BJ (cell line): ENCODE data around the gene RASEF. TPM values are rescaled to one million over a fixed set of nuclear protein-coding genes. Genes with fewer than 3 reads are reported as not detected.

ENCODE experiments used
- CTCF ChIA-PET: fragments of 350-600 bp; formaldehyde crosslinking; extraction: SDS; loops from one replicate; lab custom pipeline; 2021; ENCODE audit warnings: antibody characterized with exemption, inconsistent platforms; lab: Yijun Ruan, JAX
- POLR2A ChIA-PET: fragments of 300-600 bp; sonication (Branson Sonifier 250); formaldehyde crosslinking; extraction: SDS; loops from one replicate; lab custom pipeline; 2021; ENCODE audit warnings: antibody characterized with exemption; lab: Charles Lee
- DNase-seq: peaks from one replicate; pipeline ENCODE4 v3.0.0-alpha.2; 2011; ENCODE audit warnings: low read depth
- H3K27me3 ChIP-seq: 2 replicates; pipeline ENCODE4 v1.6.0; 2011; ENCODE audit warnings: low read length; ENCODE audit not compliant: control insufficient read depth, insufficient read depth
- H3K36me3 ChIP-seq: 2 replicates; pipeline ENCODE4 v1.5.1; 2011; ENCODE audit warnings: low read length; ENCODE audit not compliant: control insufficient read depth, insufficient read depth
- H3K4me3 ChIP-seq: 2 replicates; pipeline ENCODE4 v1.5.1; 2011; ENCODE audit warnings: low read depth, mild to moderate bottlenecking, control low read depth, low read length
- polyA plus RNA-seq: library from polyadenylated mRNA; depleted of rRNA; stranded (reverse); fragments of >200 nt; gene quantifications from 2 replicates; pipeline ENCODE4 v1.2.3, GENCODE V29; 2011
- TF ChIP-seq, protein P1 (sequence below): IDR thresholded peaks from 2 replicates; pipeline ENCODE4 v1.5.1; 2011; ENCODE audit warnings: low read depth, mild to moderate bottlenecking, control low read depth, inconsistent platforms, low read length, moderate library complexity; ENCODE audit not compliant: insufficient read depth

The RASEF gene
- polyA plus RNA-seq, 1 experiment = not detected

DNA sequence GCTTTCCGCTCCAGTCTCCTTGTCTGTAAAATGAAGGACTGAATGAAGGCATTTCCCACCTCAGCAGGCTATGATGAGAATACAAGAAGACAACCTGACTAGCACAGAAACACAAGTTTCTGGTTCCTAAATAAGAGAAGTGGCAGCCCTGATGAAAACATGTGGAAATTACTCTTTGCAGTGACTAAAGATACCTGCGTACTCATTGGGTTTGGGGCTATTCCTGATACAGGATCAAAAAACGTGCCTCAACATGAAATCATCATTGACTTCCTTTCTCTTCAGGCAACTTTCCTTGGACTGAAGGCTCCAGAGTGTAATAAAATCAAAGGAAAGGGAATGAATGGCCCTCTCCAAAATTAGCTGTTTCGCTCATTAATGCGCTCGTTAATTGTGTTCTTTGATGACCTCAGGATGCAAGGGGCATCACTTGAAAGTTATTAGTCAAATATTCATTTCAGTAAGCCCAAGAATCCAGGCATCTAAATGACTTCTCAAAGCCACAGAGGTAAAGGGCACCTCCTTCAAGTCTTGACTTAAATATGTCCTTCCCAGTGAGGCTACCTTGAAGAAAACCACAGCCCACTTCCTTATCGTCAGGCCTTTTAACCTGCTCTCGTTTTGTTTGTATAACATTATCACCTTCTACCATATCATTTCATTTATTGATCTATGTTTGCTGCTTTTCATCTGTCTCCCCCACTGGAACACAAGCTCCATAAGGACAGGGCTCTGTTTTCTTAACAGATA is 68.9 kb downstream of the RASEF start:
- no peak for DNase-seq
- TF ChIP-seq, protein P1, sequence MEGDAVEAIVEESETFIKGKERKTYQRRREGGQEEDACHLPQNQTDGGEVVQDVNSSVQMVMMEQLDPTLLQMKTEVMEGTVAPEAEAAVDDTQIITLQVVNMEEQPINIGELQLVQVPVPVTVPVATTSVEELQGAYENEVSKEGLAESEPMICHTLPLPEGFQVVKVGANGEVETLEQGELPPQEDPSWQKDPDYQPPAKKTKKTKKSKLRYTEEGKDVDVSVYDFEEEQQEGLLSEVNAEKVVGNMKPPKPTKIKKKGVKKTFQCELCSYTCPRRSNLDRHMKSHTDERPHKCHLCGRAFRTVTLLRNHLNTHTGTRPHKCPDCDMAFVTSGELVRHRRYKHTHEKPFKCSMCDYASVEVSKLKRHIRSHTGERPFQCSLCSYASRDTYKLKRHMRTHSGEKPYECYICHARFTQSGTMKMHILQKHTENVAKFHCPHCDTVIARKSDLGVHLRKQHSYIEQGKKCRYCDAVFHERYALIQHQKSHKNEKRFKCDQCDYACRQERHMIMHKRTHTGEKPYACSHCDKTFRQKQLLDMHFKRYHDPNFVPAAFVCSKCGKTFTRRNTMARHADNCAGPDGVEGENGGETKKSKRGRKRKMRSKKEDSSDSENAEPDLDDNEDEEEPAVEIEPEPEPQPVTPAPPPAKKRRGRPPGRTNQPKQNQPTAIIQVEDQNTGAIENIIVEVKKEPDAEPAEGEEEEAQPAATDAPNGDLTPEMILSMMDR = no peak
- H3K36me3 ChIP-seq = no peaks in the 10 kb centered on the region
- no peak overlapping the region for H3K4me3 ChIP-seq
- ChIA-PET POLR2A (no interaction called here), CTCF (no interaction called here)
- no peaks in the 10 kb centered on the region for H3K27me3 ChIP-seq

DNA sequence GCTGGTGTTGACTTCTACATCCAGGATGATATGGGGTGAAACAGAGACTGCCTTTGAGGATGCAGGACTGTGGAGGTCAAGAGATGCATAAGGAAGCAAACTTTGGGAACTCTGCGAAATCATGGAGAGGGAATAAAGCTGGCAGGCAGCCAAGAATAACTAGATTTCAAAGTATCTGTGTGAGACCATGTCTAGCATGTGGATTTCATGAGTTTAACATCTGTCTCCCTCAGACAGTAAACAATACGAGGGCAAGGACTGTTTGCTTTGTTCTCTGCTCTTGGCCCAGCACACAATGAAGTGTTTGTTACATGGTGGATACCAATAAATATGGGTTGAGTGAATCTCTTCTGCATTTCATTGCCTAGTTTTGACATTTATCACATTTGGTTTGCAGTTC is 71.3 kb downstream of the RASEF start:
- no peaks in the 10 kb centered on the region for H3K27me3 ChIP-seq
- H3K36me3 ChIP-seq = no peaks in the 10 kb centered on the region
- TF ChIP-seq, protein P1 = no peak
- ChIA-PET POLR2A (no interaction called here), CTCF (no interaction called here)
- H3K4me3 ChIP-seq = no peak overlapping the region
- DNase-seq = no peak

DNA sequence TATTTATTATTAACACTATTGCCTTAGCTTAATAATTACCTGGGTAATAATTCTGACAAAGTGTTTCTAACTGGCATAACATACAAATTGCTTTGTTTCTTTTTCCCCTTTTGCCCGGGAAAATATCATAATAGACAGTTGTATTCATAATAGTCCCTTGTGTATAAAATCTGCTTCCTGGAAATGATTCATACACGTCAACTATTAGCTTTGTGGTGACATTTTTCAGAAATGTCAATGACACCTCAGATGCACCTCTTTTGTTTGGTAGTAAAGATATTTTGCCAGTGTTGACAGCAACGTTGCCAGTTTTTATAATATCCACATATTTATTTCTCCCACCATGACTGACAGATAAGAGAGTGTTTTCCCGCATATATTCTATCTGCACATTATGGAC is 73.0 kb downstream of the RASEF start:
- Histone ChIP-seq H3K36me3 (no peaks in the 10 kb centered on the region), H3K27me3 (no peaks in the 10 kb centered on the region), H3K4me3 (no peak overlapping the region)
- ChIA-PET CTCF (no interaction called here), POLR2A (no interaction called here)
- TF ChIP-seq, protein P1 = no peak
- DNase-seq = no peak

DNA sequence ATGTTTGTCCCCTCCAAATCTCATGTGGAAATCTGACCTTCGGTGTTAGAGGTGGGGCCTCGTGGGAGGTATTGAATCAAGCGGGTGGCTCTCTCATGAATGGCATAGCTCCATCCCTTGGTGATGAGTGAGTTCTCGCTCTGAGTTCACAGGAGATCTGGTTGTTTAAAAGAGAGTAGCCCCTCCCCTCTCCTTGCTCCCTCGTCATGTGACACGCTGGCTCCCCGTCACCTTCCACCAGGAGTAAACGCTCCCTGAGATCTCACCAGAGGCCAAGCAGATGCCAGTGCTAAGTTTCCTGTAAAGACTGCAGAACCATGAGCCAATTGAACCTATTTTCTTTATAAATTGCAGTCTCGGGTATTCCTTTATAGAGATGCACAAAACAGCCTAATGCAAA is 74.5 kb downstream of the RASEF start:
- H3K4me3 ChIP-seq = no peak overlapping the region
- no peak for DNase-seq
- CTCF ChIA-PET = no interaction called here
- POLR2A ChIA-PET = no interaction called here
- TF ChIP-seq, protein P1 = no peak
- H3K27me3 ChIP-seq = no peaks in the 10 kb centered on the region
- H3K36me3 ChIP-seq = no peaks in the 10 kb centered on the region

DNA sequence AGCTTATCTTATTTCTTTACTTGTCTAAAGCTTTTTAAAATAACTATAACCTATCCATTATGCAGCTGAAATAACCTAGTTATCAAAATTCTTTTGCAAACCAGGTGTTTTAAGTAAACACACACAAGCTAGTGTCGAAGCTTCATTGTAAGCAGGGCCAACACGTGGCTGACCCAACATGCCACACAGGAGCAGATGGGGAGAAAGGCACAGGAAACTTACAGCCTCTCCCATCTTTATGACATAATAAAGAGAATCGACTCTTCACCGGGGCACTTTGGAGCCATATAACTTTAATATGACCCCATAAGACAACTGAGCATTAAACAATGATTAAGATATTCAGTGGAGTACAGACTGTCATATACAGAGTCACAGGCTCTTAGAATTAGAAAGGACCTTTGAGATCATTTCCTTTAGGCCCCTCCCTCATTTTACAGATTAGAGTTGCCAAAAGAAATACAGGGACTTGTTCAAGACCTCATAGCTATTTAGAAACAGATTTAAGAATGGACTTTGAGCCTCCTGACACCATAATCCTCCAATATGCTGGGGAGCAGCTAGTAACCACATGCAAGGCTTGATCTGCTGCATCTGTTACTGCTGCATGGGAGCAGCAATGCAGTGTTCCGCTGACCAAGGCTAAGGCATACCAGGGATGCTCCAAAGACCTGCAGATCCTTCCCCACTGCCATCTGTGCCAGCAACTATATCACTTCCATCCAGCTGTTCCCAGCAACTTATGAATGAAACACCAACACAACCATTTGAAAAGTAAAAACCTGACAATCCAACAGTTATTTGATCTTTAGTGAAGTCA is 75.4 kb downstream of the RASEF start:
- CTCF ChIA-PET = no interaction called here
- Histone ChIP-seq H3K4me3 (no peak overlapping the region), H3K36me3 (no peaks in the 10 kb centered on the region), H3K27me3 (no peaks in the 10 kb centered on the region)
- TF ChIP-seq, protein P1 = no peak
- POLR2A ChIA-PET = no interaction called here
- DNase-seq = no peak
